Stimulated activated CD4-positive, alpha-beta T cell treated with anti-CD3 and anti-CD28 coated beads, Interleukin-15, amount 100 ng/mL, for 24 hours (primary cell): Measurements from ENCODE around the gene ZNF526.
"Not testable (repeated sequence)": the region's sequence is repeated elsewhere in the genome, so short reads cannot be mapped to it uniquely, and the experiment has no call there.

ENCODE experiments used
- DNase-seq: peaks from one replicate; pipeline ENCODE4 v3.0.0-alpha.2; 2020

The ZNF526 gene

GRCh38 chr19:42248270-42249148 lies 28.4 kb downstream of the ZNF526 start:
- no peak for DNase-seq

- no peak for DNase-seq
These were observed 29.1 kb downstream of the ZNF526 start for GRCh38 chr19:42249149-42249750.

GRCh38 chr19:42249769-42250168 lies 29.7 kb downstream of the ZNF526 start:
- DNase-seq = no peak

GRCh38 chr19:42250183-42250665 lies 30.1 kb downstream of the ZNF526 start:
- no peak for DNase-seq

GRCh38 chr19:42250666-42251531 lies 30.8 kb downstream of the ZNF526 start:
- no peak for DNase-seq

GRCh38 chr19:42251572-42252358 lies 31.7 kb downstream of the ZNF526 start:
- no peak for DNase-seq

GRCh38 chr19:42252365-42253244 lies 32.5 kb downstream of the ZNF526 start:
- no peak for DNase-seq

- DNase-seq = peak; percentile 80
These were observed 33.4 kb downstream of the ZNF526 start for GRCh38 chr19:42253245-42254088.

GRCh38 chr19:42254089-42254849 lies 34.2 kb downstream of the ZNF526 start:
- peak; percentile 85 for DNase-seq

- DNase-seq = peak; percentile 93
These were observed 35.0 kb downstream of the ZNF526 start, which contains the start of gene ERF for GRCh38 chr19:42254850-42255765. Gene ERF, minus strand, starts transcription at chr19:42255128. Its CDS starts 129 bp downstream, at chr19:42254999.

GRCh38 chr19:42255766-42256745 lies 35.9 kb downstream of the ZNF526 start:
- DNase-seq = no peak

- DNase-seq = not testable (repeated sequence)
These were observed 37.7 kb downstream of the ZNF526 start for GRCh38 chr19:42257842-42258241.

GRCh38 chr19:42261763-42262162 lies 41.7 kb downstream of the ZNF526 start:
- no peak for DNase-seq

- DNase-seq = not testable (repeated sequence)
These were observed 46.0 kb downstream of the ZNF526 start for GRCh38 chr19:42266105-42266504.

GRCh38 chr19:42266928-42267603 lies 47.0 kb downstream of the ZNF526 start:
- not testable (repeated sequence) for DNase-seq

- DNase-seq = no peak
These were observed 47.6 kb downstream of the ZNF526 start for GRCh38 chr19:42267644-42268141.
